CD8-positive, alpha-beta memory T cell (primary cell): ENCODE measurements around the gene CHST15. TPM values are rescaled to one million over a fixed set of nuclear protein-coding genes. Genes with fewer than 3 reads are reported as not detected.
A peak's percentile ranks its signal among the peaks of the same experiment; 100 is the strongest.

Source experiments
- CTCF ChIA-PET: fragments of 350-600 bp; sonication (Branson Sonifier 250); formaldehyde crosslinking; loops from one replicate; lab custom pipeline; 2021; ENCODE audit warnings: antibody characterized with exemption; lab: Charles Lee
- POLR2A ChIA-PET: fragments of 350-600 bp; sonication (Branson Sonifier 250); formaldehyde crosslinking; loops from one replicate; lab custom pipeline; 2021; ENCODE audit warnings: antibody characterized with exemption; lab: Charles Lee
- DNase-seq, 5 donors: peaks; one replicate each; pipeline versions ENCODE4 v3.0.0 to v3.0.0-alpha.2; 2020 to 2022; ENCODE audit warnings: mixed read lengths in 1 of 5
- H3K27ac ChIP-seq: one replicate; pipeline ENCODE4 v1.7.0; 2013; ENCODE audit warnings: low read depth, mild to moderate bottlenecking, low read length, moderate library complexity
- H3K27me3 ChIP-seq: 2 replicates; pipeline ENCODE4 v1.7.0; 2013; ENCODE audit warnings: low read length, mild to moderate bottlenecking; ENCODE audit not compliant: insufficient read depth, poor library complexity, severe bottlenecking
- H3K36me3 ChIP-seq: 2 replicates; pipeline ENCODE4 v1.7.0; 2013; ENCODE audit warnings: mild to moderate bottlenecking, low read length, moderate library complexity; ENCODE audit not compliant: insufficient read depth
- H3K4me1 ChIP-seq: 2 replicates; pipeline ENCODE4 v1.7.0; 2013; ENCODE audit warnings: mild to moderate bottlenecking, low read length, moderate library complexity; ENCODE audit not compliant: insufficient read depth
- H3K4me3 ChIP-seq: 2 replicates; pipeline ENCODE4 v1.7.0; 2013; ENCODE audit warnings: mild to moderate bottlenecking, low read length
- H3K9me3 ChIP-seq: 2 replicates; pipeline ENCODE4 v1.7.0; 2013; ENCODE audit warnings: mild to moderate bottlenecking, low read length
- H3K27ac Mint-ChIP-seq, 8 donors: one replicate each; pipeline ENCODE4 v1.8.0; 2020 to 2021; ENCODE audit warnings: mixed read lengths in 8 of 8, mild to moderate bottlenecking in 6 of 8, inconsistent platforms in 3 of 8, moderate library complexity in 3 of 8
- H3K27me3 Mint-ChIP-seq, 2 donors: one replicate each; pipeline ENCODE4 v1.8.0; 2020 to 2021; ENCODE audit warnings: mixed read lengths in 2 of 2, mild to moderate bottlenecking in 1 of 2, moderate library complexity in 1 of 2
- H3K36me3 Mint-ChIP-seq, 3 donors: one replicate each; pipeline ENCODE4 v1.8.0; 2020 to 2021; ENCODE audit warnings: mixed read lengths in 3 of 3, inconsistent platforms in 1 of 3, mild to moderate bottlenecking in 1 of 3
- H3K4me1 Mint-ChIP-seq, 3 donors: one replicate each; pipeline ENCODE4 v1.8.0; 2020 to 2021; ENCODE audit warnings: mixed read lengths in 3 of 3, inconsistent platforms in 1 of 3, mild to moderate bottlenecking in 1 of 3
- H3K4me3 Mint-ChIP-seq, 7 donors: one replicate each; pipeline ENCODE4 v1.8.0; 2020 to 2021; ENCODE audit warnings: mixed read lengths in 7 of 7, mild to moderate bottlenecking in 6 of 7, moderate library complexity in 4 of 7, inconsistent platforms in 2 of 7
- H3K9me3 Mint-ChIP-seq, 5 donors: one replicate each; pipeline ENCODE4 v1.8.0; 2020 to 2022; ENCODE audit warnings: mixed read lengths in 5 of 5, mild to moderate bottlenecking in 3 of 5, moderate library complexity in 2 of 5, inconsistent platforms in 1 of 5
- polyA plus RNA-seq: library from polyadenylated mRNA; unstranded; fragments of 300-500 nt; fragmentation: Illumina TruSeq; gene quantifications from one replicate; pipeline ENCODE4 v1.2.3, GENCODE V29; 2021
- total RNA-seq, 2 experiments: library from RNA; stranded (reverse); gene quantifications; one replicate each; pipeline ENCODE4 v1.2.3, GENCODE V29; 2021

Gene CHST15
- total and polyA plus RNA-seq, 3 experiments from 2014 or later, result 0.18 to 0.24 TPM; not detected in 1

DNA sequence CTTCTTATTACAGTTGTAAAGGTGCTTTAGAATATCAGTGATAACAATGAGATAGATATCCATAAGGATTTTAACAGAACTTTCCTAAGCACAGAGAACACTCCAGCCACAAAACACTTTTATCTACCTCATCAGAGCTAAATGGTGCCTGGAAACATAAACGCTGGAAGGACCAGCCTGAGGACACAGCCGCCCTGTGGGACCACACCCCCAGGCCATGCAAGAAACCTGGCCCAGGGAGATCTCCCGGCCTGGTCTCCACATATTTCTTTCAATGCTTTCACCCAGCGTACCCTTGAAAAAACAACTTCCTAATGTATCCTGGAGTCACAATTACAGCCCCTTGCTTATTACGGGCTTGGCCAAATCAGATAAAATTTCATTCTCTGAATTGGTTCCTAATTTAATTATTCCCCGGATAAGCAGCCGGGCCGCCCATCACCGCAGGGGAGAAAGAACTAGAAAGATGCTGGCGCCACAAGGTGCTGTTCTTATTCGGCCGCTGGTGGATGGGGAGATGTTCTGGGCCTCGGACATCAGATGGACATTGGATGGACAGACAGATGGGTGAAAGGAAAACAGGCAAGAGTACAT, 11.8 kb downstream of the CHST15 start:
- Histone ChIP-seq H3K27me3 (no peaks in the 10 kb centered on the region), H3K27ac (no peak overlapping the region), H3K4me3 (no peak overlapping the region), H3K9me3 (no peaks in the 10 kb centered on the region), H3K4me1 (no peaks in the 10 kb centered on the region), H3K36me3 (no peaks in the 10 kb centered on the region)
- ChIA-PET POLR2A (no interaction called here), CTCF (no interaction called here)
- Mint-ChIP-seq H3K27me3 (peaks cover 0 to 4% of the 10 kb centered on the region in 2 donors), H3K9me3 (peaks cover 0 to 1% (median 0%) of the 10 kb centered on the region in 5 donors), H3K4me3 (no peak overlapping the region), H3K36me3 (no peaks in the 10 kb centered on the region), H3K27ac (no peak overlapping the region), H3K4me1 (no peaks in the 10 kb centered on the region)
- no peak for DNase-seq

DNA sequence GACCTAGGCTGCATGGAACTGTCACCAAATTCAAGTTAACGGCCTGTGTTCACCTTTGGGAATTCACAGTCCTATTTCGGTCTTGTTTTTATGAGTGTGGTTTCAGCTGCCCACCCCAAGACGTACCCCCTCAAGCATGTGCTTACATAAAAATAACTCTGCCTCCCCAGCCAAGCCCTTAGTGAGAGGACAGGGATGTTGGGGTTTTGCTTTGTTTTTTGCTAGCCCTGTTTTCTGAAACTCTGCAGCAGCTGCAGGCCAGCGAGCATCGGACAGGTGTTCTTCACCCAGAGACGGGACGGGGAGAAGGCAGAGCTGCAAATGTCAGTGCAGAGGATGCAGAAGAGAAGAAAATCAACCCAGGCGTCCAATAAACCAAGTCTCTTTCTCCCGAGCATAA, 13.5 kb downstream of the CHST15 start:
- DNase-seq, result no peak
- POLR2A ChIA-PET, result no interaction called here
- CTCF ChIA-PET, result interaction anchor here (1.2 kb wide), 1 partner anchor 8 kb away, joined by 4 read pairs; no protein-coding TSS in a partner anchor

DNA sequence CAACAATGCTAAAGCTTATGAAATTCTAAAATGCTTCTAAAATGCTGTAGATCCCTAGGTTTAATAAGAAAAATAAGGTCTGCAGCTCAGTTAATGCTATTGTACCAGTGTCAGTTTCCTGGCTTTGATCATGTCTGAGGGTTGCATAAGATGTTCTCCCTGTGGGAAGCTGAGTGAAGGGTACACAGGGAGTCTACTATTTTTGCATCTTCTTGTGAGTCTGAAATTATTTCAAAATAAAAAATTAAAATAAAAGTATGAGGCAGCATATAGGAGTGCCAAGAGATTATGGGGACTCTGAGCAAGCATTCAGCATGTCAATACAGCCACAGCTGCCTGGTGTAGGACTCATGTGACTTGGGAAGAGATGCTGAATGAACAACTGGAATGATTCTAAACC, 14.7 kb downstream of the CHST15 start:
- Mint-ChIP-seq H3K9me3 (peaks cover 0 to 1% (median 0%) of the 10 kb centered on the region in 5 donors), H3K27me3 (peaks cover 4 to 6% of the 10 kb centered on the region in 2 donors), H3K27ac (no peak overlapping the region), H3K4me1 (no peaks in the 10 kb centered on the region), H3K36me3 (no peaks in the 10 kb centered on the region), H3K4me3 (no peak overlapping the region)
- ChIA-PET POLR2A (no interaction called here), CTCF (no interaction called here)
- Histone ChIP-seq H3K4me3 (no peak overlapping the region), H3K27me3 (no peaks in the 10 kb centered on the region), H3K4me1 (peaks cover 7% of the 10 kb centered on the region), H3K36me3 (no peaks in the 10 kb centered on the region), H3K9me3 (no peaks in the 10 kb centered on the region), H3K27ac (no peak overlapping the region)
- no peak for DNase-seq

More for the DNA sequence above, 13.5 kb downstream of the CHST15 start:
- Mint-ChIP-seq H3K4me3 (no peak overlapping the region), H3K27ac (no peak overlapping the region), H3K27me3 (peaks cover 1 to 4% of the 10 kb centered on the region in 2 donors), H3K4me1 (no peaks in the 10 kb centered on the region), H3K36me3 (no peaks in the 10 kb centered on the region), H3K9me3 (peaks cover 0 to 1% (median 0%) of the 10 kb centered on the region in 5 donors)
- Histone ChIP-seq H3K4me1 (no peaks in the 10 kb centered on the region), H3K36me3 (no peaks in the 10 kb centered on the region), H3K27me3 (no peaks in the 10 kb centered on the region), H3K4me3 (no peak overlapping the region), H3K9me3 (no peaks in the 10 kb centered on the region), H3K27ac (no peak overlapping the region)

DNA sequence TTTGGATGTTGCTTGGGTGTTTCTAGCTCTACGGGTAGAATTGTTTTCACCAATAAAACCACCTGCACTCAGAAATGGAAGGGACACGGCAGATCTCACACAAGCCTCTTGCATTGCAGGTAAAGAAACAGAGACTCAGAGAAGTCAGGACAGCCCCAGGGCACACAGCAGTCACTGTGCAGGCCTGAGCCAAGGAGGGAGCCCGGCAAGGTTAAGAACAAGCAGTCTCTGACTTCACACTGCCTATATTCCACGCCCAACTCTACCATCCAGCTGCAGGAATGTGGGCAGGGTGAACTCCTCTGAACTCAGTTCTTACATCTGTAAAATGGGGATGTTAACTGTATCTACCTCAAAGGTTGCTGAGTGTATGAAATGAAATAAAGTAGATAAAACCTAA, 15.4 kb downstream of the CHST15 start:
- peak overlapping the region in 1 of 8 donors; percentile 67 for H3K27ac Mint-ChIP-seq
- peaks cover 6 to 11% of the 10 kb centered on the region in 2 donors for H3K27me3 Mint-ChIP-seq
- no peak overlapping the region for H3K4me3 ChIP-seq
- no peak overlapping the region for H3K27ac ChIP-seq
- peaks cover 0 to 1% (median 0%) of the 10 kb centered on the region in 5 donors for H3K9me3 Mint-ChIP-seq
- no peaks in the 10 kb centered on the region for H3K36me3 ChIP-seq
- no peaks in the 10 kb centered on the region for H3K9me3 ChIP-seq
- peaks cover 11% of the 10 kb centered on the region for H3K4me1 ChIP-seq
- no peaks in the 10 kb centered on the region for H3K4me1 Mint-ChIP-seq
- no peak overlapping the region for H3K4me3 Mint-ChIP-seq
- H3K36me3 Mint-ChIP-seq, result no peaks in the 10 kb centered on the region
- POLR2A ChIA-PET, result no interaction called here
- DNase-seq, result no peak
- CTCF ChIA-PET, result no interaction called here
- no peaks in the 10 kb centered on the region for H3K27me3 ChIP-seq

DNA sequence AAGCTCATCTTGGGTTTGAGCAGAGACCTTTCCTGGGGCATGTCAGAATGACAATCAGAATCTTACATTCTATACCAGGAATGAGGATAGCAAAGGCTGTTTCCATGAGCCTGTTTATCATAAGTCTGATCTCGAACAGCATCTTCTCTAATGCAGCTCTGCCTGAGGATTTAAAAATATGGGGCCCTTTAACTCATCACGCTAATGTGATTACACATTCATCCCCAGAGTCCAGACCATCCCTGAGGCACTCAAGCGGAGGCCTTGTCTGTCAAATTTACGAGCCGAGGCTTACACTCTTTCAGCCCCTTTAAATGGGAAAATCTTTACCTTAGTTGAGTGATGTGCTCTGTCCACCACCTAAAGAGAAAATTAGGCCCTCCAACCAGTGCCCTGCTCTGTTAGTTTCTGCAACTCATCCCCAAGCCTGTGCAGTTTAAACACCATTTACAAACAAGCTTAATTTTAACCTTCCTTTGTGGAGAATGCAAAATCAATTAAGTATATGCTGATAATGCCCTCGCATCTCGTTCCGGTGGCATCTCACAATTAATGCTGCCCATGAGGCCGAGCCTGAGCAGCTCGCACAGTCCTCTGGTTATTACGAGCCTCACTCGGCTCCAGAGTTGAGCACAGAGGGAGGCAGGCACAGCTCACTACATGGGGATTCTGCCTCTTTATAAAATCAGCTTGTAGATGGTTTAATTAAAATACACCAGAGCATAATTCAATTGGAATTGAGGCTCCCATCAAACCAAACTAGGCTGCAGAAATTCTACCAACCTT, 16.0 kb downstream of the CHST15 start:
- CTCF ChIA-PET, result no interaction called here
- H3K27me3 Mint-ChIP-seq, result peaks cover 6 to 14% of the 10 kb centered on the region in 2 donors

DNA sequence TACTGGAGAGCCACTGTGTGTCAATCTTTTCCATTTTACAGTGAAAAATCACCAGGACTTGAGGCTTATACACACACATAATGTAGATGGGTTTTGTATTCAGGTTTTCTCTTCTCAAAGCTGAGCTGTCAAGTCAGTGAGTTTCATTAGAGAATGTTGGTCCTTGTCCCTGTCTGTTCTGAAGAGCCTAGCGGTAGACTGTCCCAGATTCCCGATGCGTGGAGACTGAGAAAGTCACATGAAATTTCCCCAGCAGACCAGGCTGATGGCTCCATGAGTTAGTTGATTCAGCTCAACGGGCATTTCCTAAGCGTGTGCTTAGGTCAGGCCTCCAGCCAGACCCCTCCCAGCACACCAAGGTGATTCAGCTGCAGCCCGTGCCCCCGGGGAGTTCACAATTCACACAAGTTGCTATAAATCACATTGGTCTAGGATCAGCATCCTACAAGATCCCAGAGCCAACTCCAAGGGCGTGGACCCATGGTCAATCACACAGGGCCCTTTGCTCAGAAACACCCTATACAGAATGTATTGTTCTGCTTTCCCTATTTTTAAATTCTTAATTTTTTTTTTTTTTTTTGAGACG, 17.2 kb downstream of the CHST15 start:
- H3K36me3 Mint-ChIP-seq, result no peaks in the 10 kb centered on the region
- Histone ChIP-seq H3K9me3 (no peaks in the 10 kb centered on the region), H3K36me3 (no peaks in the 10 kb centered on the region), H3K27me3 (no peaks in the 10 kb centered on the region), H3K4me3 (no peak overlapping the region), H3K27ac (no peak overlapping the region), H3K4me1 (peaks cover 16% of the 10 kb centered on the region)
- H3K9me3 Mint-ChIP-seq, result no peaks in the 10 kb centered on the region
- H3K27ac Mint-ChIP-seq, result peak overlapping the region in 1 of 8 donors; percentile 24
- no peak for DNase-seq
- no peaks in the 10 kb centered on the region for H3K4me1 Mint-ChIP-seq
- ChIA-PET CTCF (no interaction called here), POLR2A (no interaction called here)
- peaks cover 6 to 21% of the 10 kb centered on the region in 2 donors for H3K27me3 Mint-ChIP-seq
- no peak overlapping the region for H3K4me3 Mint-ChIP-seq

More for the DNA sequence above, 16.0 kb downstream of the CHST15 start:
- Histone ChIP-seq H3K4me3 (no peak overlapping the region), H3K27me3 (no peaks in the 10 kb centered on the region), H3K36me3 (no peaks in the 10 kb centered on the region), H3K27ac (no peak overlapping the region), H3K4me1 (peaks cover 11% of the 10 kb centered on the region), H3K9me3 (no peaks in the 10 kb centered on the region)
- no peaks in the 10 kb centered on the region for H3K4me1 Mint-ChIP-seq
- H3K9me3 Mint-ChIP-seq, result peaks cover 0 to 1% (median 0%) of the 10 kb centered on the region in 5 donors
- H3K4me3 Mint-ChIP-seq, result no peak overlapping the region
- POLR2A ChIA-PET, result no interaction called here
- no peak overlapping the region for H3K27ac Mint-ChIP-seq
- no peaks in the 10 kb centered on the region for H3K36me3 Mint-ChIP-seq
- DNase-seq, result no peak

DNA sequence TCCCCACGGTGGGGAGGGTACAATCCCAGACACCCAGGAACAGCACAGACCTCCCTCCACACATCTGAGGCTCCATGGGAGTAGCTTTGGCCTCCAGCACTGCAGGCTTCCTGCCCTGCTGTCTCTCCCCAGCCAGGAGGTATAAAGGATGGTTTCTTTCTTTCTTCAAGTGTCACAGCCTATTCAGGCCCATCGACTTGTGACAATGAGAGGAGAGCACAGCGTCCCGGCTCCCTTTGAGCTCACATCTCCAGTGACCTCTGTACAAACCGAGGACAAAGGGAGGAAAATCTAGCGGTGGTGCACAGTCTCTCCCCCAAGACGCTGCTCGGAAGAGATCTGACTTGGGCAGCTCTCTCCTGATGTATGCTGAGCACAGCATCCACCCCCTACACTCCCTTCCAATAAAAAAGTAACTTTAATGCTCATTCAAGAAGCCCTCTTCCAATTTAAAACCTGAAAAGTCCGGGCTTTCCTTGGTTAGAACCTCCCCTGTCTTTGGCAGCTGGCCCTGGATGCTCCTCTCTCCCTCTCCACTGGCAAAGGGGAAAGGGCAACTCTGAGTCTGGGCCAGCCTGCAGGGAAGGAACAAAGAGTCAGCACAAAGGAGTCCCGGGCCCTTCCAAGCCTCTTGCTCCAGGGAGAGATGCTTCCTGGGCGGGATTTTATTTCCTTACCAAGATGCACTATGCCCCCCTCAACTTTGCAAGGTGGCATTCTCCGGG, 18.0 kb downstream of the CHST15 start:
- POLR2A ChIA-PET, result no interaction called here
- H3K36me3 Mint-ChIP-seq, result no peaks in the 10 kb centered on the region
- peaks cover 16% of the 10 kb centered on the region for H3K4me1 ChIP-seq
- H3K27ac ChIP-seq, result no peak overlapping the region
- H3K9me3 ChIP-seq, result no peaks in the 10 kb centered on the region
- CTCF ChIA-PET, result no interaction called here
- no peaks in the 10 kb centered on the region for H3K4me1 Mint-ChIP-seq
- no peaks in the 10 kb centered on the region for H3K9me3 Mint-ChIP-seq
- H3K4me3 ChIP-seq, result no peak overlapping the region
- no peaks in the 10 kb centered on the region for H3K36me3 ChIP-seq
- H3K27me3 Mint-ChIP-seq, result peaks cover 6 to 21% of the 10 kb centered on the region in 2 donors
- no peak overlapping the region for H3K27ac Mint-ChIP-seq
- DNase-seq, result no peak
- no peaks in the 10 kb centered on the region for H3K27me3 ChIP-seq
- H3K4me3 Mint-ChIP-seq, result no peak overlapping the region
